Measurements from ENCODE around the gene KCNA3.

DNA sequence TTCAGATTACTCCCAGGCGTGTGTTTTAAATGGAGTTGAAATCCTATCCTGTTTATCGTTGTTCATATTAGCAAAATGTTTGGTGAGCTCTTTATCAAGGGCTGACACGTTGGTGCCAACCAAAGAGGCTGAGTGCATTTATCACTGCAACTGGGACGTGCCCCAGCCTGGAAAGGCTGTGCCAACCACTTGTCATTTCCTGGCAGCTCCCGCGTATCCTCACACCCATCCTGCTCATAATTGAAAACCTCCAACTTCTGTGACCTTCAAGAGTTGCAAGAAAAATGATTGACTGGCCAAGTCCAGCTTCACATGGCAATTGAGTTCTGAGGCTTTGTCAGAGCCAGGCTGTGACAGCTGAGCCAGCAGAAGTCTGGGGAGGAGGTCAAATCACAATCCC lies 43.7 kb upstream of the KCNA3 start:
- TF ChIP-seq, protein P1, sequence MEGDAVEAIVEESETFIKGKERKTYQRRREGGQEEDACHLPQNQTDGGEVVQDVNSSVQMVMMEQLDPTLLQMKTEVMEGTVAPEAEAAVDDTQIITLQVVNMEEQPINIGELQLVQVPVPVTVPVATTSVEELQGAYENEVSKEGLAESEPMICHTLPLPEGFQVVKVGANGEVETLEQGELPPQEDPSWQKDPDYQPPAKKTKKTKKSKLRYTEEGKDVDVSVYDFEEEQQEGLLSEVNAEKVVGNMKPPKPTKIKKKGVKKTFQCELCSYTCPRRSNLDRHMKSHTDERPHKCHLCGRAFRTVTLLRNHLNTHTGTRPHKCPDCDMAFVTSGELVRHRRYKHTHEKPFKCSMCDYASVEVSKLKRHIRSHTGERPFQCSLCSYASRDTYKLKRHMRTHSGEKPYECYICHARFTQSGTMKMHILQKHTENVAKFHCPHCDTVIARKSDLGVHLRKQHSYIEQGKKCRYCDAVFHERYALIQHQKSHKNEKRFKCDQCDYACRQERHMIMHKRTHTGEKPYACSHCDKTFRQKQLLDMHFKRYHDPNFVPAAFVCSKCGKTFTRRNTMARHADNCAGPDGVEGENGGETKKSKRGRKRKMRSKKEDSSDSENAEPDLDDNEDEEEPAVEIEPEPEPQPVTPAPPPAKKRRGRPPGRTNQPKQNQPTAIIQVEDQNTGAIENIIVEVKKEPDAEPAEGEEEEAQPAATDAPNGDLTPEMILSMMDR (IDR thresholded peaks at IDR 0.05), result no peak
- TF ChIP-seq POLR2A (IDR thresholded peaks at IDR 0.05), result no peak
